ENCODE data around the gene GH2.

The GH2 gene

GRCh38 chr17:63841350-63842172 is 40.2 kb downstream of the GH2 start:
- H3K9ac ChIP-seq (ENCODE audit: low read depth in 1 of 2, low read length in 2 of 2), result peak overlapping the region; percentile 91 to 92
- peaks cover 6 to 8% of the 10 kb centered on the region in 2 donors for H3K36me3 ChIP-seq (ENCODE audit: control insufficient read depth in 2 of 2, insufficient read depth in 2 of 2, low read length in 2 of 2)
- peaks cover 28 to 35% of the 10 kb centered on the region in 2 donors for H3K4me1 ChIP-seq (ENCODE audit: control insufficient read depth in 2 of 2, insufficient read depth in 2 of 2, low read length in 2 of 2)
- H3K27me3 ChIP-seq (ENCODE audit: control insufficient read depth in 2 of 2, insufficient read depth in 2 of 2, low read length in 2 of 2), result no peaks in the 10 kb centered on the region
- H3K27ac ChIP-seq (ENCODE audit: low read depth in 2 of 2, low read length in 2 of 2), result peak overlapping the region; percentile 88 to 90
- no peaks in the 10 kb centered on the region for H3K9me3 ChIP-seq (ENCODE audit: control insufficient read depth in 2 of 2, low read length in 2 of 2)
- H3K4me3 ChIP-seq (ENCODE audit: low read length in 2 of 2), result peak overlapping the region; percentile 87 to 93

- peak overlapping the region; percentile 87 to 93 for H3K4me3 ChIP-seq (ENCODE audit: low read length in 2 of 2)
- peaks cover 28 to 35% of the 10 kb centered on the region in 2 donors for H3K4me1 ChIP-seq (ENCODE audit: control insufficient read depth in 2 of 2, insufficient read depth in 2 of 2, low read length in 2 of 2)
Measured at GRCh38 chr17:63840591-63841349, 41.0 kb downstream of the GH2 start.

GRCh38 chr17:63838631-63839171 is 43.0 kb downstream of the GH2 start:
- Histone ChIP-seq H3K27me3 (ENCODE audit: control insufficient read depth in 2 of 2, insufficient read depth in 2 of 2, low read length in 2 of 2) (no peaks in the 10 kb centered on the region), H3K4me1 (ENCODE audit: control insufficient read depth in 2 of 2, insufficient read depth in 2 of 2, low read length in 2 of 2) (peaks cover 28 to 37% of the 10 kb centered on the region in 2 donors)

More at GRCh38 chr17:63840591-63841349, 41.0 kb downstream of the GH2 start:
- peak overlapping the region; percentile 91 to 92 for H3K9ac ChIP-seq (ENCODE audit: low read depth in 1 of 2, low read length in 2 of 2)
- peaks cover 10 to 12% of the 10 kb centered on the region in 2 donors for H3K36me3 ChIP-seq (ENCODE audit: control insufficient read depth in 2 of 2, insufficient read depth in 2 of 2, low read length in 2 of 2)
- peak overlapping the region; percentile 88 to 90 for H3K27ac ChIP-seq (ENCODE audit: low read depth in 2 of 2, low read length in 2 of 2)
- no peaks in the 10 kb centered on the region for H3K9me3 ChIP-seq (ENCODE audit: control insufficient read depth in 2 of 2, low read length in 2 of 2)
- H3K27me3 ChIP-seq (ENCODE audit: control insufficient read depth in 2 of 2, insufficient read depth in 2 of 2, low read length in 2 of 2), result no peaks in the 10 kb centered on the region

GRCh38 chr17:63837962-63838600 is 43.7 kb downstream of the GH2 start:
- peak overlapping the region; percentile 54 to 76 for H3K27ac ChIP-seq (ENCODE audit: low read depth in 2 of 2, low read length in 2 of 2)
- H3K9me3 ChIP-seq (ENCODE audit: control insufficient read depth in 2 of 2, low read length in 2 of 2), result no peaks in the 10 kb centered on the region
- no peak overlapping the region for H3K4me3 ChIP-seq (ENCODE audit: low read length in 2 of 2)
- H3K9ac ChIP-seq (ENCODE audit: low read depth in 1 of 2, low read length in 2 of 2), result peak overlapping the region; percentile 6 to 24
- peaks cover 33 to 38% of the 10 kb centered on the region in 2 donors for H3K36me3 ChIP-seq (ENCODE audit: control insufficient read depth in 2 of 2, insufficient read depth in 2 of 2, low read length in 2 of 2)
- no peaks in the 10 kb centered on the region for H3K27me3 ChIP-seq (ENCODE audit: control insufficient read depth in 2 of 2, insufficient read depth in 2 of 2, low read length in 2 of 2)
- H3K4me1 ChIP-seq (ENCODE audit: control insufficient read depth in 2 of 2, insufficient read depth in 2 of 2, low read length in 2 of 2), result peaks cover 28 to 35% of the 10 kb centered on the region in 2 donors

More at GRCh38 chr17:63838631-63839171, 43.0 kb downstream of the GH2 start:
- no peaks in the 10 kb centered on the region for H3K9me3 ChIP-seq (ENCODE audit: control insufficient read depth in 2 of 2, low read length in 2 of 2)
- peak overlapping the region; percentile 57 to 63 for H3K9ac ChIP-seq (ENCODE audit: low read depth in 1 of 2, low read length in 2 of 2)
- peak overlapping the region; percentile 76 to 81 for H3K27ac ChIP-seq (ENCODE audit: low read depth in 2 of 2, low read length in 2 of 2)
- peaks cover 27 to 32% of the 10 kb centered on the region in 2 donors for H3K36me3 ChIP-seq (ENCODE audit: control insufficient read depth in 2 of 2, insufficient read depth in 2 of 2, low read length in 2 of 2)
- H3K4me3 ChIP-seq (ENCODE audit: low read length in 2 of 2), result peak overlapping the region in 1 of 2 donors; percentile 52

- peaks cover 28 to 35% of the 10 kb centered on the region in 2 donors for H3K4me1 ChIP-seq (ENCODE audit: control insufficient read depth in 2 of 2, insufficient read depth in 2 of 2, low read length in 2 of 2)
Measured at GRCh38 chr17:63837480-63837879, 44.3 kb downstream of the GH2 start.

GRCh38 chr17:63836811-63837210 is 44.9 kb downstream of the GH2 start:
- Histone ChIP-seq H3K27ac (ENCODE audit: low read depth in 2 of 2, low read length in 2 of 2) (no peak overlapping the region), H3K9ac (ENCODE audit: low read depth in 1 of 2, low read length in 2 of 2) (no peak overlapping the region), H3K27me3 (ENCODE audit: control insufficient read depth in 2 of 2, insufficient read depth in 2 of 2, low read length in 2 of 2) (no peaks in the 10 kb centered on the region), H3K4me1 (ENCODE audit: control insufficient read depth in 2 of 2, insufficient read depth in 2 of 2, low read length in 2 of 2) (peaks cover 28 to 35% of the 10 kb centered on the region in 2 donors), H3K36me3 (ENCODE audit: control insufficient read depth in 2 of 2, insufficient read depth in 2 of 2, low read length in 2 of 2) (peaks cover 46 to 50% of the 10 kb centered on the region in 2 donors), H3K9me3 (ENCODE audit: control insufficient read depth in 2 of 2, low read length in 2 of 2) (no peaks in the 10 kb centered on the region), H3K4me3 (ENCODE audit: low read length in 2 of 2) (no peak overlapping the region)

More at GRCh38 chr17:63837480-63837879, 44.3 kb downstream of the GH2 start:
- Histone ChIP-seq H3K27ac (ENCODE audit: low read depth in 2 of 2, low read length in 2 of 2) (no peak overlapping the region), H3K4me3 (ENCODE audit: low read length in 2 of 2) (no peak overlapping the region), H3K9me3 (ENCODE audit: control insufficient read depth in 2 of 2, low read length in 2 of 2) (no peaks in the 10 kb centered on the region), H3K9ac (ENCODE audit: low read depth in 1 of 2, low read length in 2 of 2) (no peak overlapping the region), H3K36me3 (ENCODE audit: control insufficient read depth in 2 of 2, insufficient read depth in 2 of 2, low read length in 2 of 2) (peaks cover 39 to 44% of the 10 kb centered on the region in 2 donors), H3K27me3 (ENCODE audit: control insufficient read depth in 2 of 2, insufficient read depth in 2 of 2, low read length in 2 of 2) (no peaks in the 10 kb centered on the region)

GRCh38 chr17:63835167-63835720 is 46.5 kb downstream of the GH2 start:
- Histone ChIP-seq H3K27ac (ENCODE audit: low read depth in 2 of 2, low read length in 2 of 2) (no peak overlapping the region), H3K9ac (ENCODE audit: low read depth in 1 of 2, low read length in 2 of 2) (no peak overlapping the region), H3K4me3 (ENCODE audit: low read length in 2 of 2) (no peak overlapping the region), H3K36me3 (ENCODE audit: control insufficient read depth in 2 of 2, insufficient read depth in 2 of 2, low read length in 2 of 2) (peaks cover 61 to 65% of the 10 kb centered on the region in 2 donors), H3K27me3 (ENCODE audit: control insufficient read depth in 2 of 2, insufficient read depth in 2 of 2, low read length in 2 of 2) (no peaks in the 10 kb centered on the region), H3K4me1 (ENCODE audit: control insufficient read depth in 2 of 2, insufficient read depth in 2 of 2, low read length in 2 of 2) (peaks cover 16 to 21% of the 10 kb centered on the region in 2 donors), H3K9me3 (ENCODE audit: control insufficient read depth in 2 of 2, low read length in 2 of 2) (no peaks in the 10 kb centered on the region)

- peaks cover 67 to 72% of the 10 kb centered on the region in 2 donors for H3K36me3 ChIP-seq (ENCODE audit: control insufficient read depth in 2 of 2, insufficient read depth in 2 of 2, low read length in 2 of 2)
- no peaks in the 10 kb centered on the region for H3K9me3 ChIP-seq (ENCODE audit: control insufficient read depth in 2 of 2, low read length in 2 of 2)
- H3K4me1 ChIP-seq (ENCODE audit: control insufficient read depth in 2 of 2, insufficient read depth in 2 of 2, low read length in 2 of 2), result peaks cover 14 to 21% of the 10 kb centered on the region in 2 donors
- H3K4me3 ChIP-seq (ENCODE audit: low read length in 2 of 2), result no peak overlapping the region
- no peaks in the 10 kb centered on the region for H3K27me3 ChIP-seq (ENCODE audit: control insufficient read depth in 2 of 2, insufficient read depth in 2 of 2, low read length in 2 of 2)
- H3K27ac ChIP-seq (ENCODE audit: low read depth in 2 of 2, low read length in 2 of 2), result no peak overlapping the region
- H3K9ac ChIP-seq (ENCODE audit: low read depth in 1 of 2, low read length in 2 of 2), result no peak overlapping the region
Measured at GRCh38 chr17:63834431-63835166, 47.1 kb downstream of the GH2 start.
